Colonic mucosa (tissue), 4 donors: ENCODE results near the gene ANKRD29. TPM values are rescaled to one million over a fixed set of nuclear protein-coding genes. Genes with fewer than 3 reads are reported as not detected.

ENCODE experiments used
- DNase-seq: peaks from one replicate; pipeline ENCODE4 v3.0.0-alpha.2; 2020
- H3K27ac ChIP-seq: fragments of 200-600 bp; one replicate; pipeline ENCODE4 v1.8.0; 2021
- H3K27me3 ChIP-seq: fragments of 200-600 bp; one replicate; pipeline ENCODE4 v1.8.0; 2021
- H3K36me3 ChIP-seq: fragments of 200-600 bp; one replicate; pipeline ENCODE4 v1.8.0; 2021
- H3K4me1 ChIP-seq: fragments of 200-600 bp; one replicate; pipeline ENCODE4 v1.8.0; 2021; ENCODE audit warnings: mild to moderate bottlenecking
- H3K4me3 ChIP-seq: fragments of 200-600 bp; one replicate; pipeline ENCODE4 v1.8.0; 2021
- H3K9ac ChIP-seq, 2 donors: one replicate each; pipeline ENCODE4 v1.7.0; 2013; ENCODE audit warnings: control low read depth in 2 of 2, low read depth in 2 of 2, low read length in 2 of 2
- H3K9me3 ChIP-seq: fragments of 200-600 bp; one replicate; pipeline ENCODE4 v1.8.0; 2021
- CTCF ChIP-seq: fragments of 200-600 bp; IDR thresholded peaks from one replicate; pipeline ENCODE4 v1.8.0; 2022; ENCODE audit warnings: antibody characterized with exemption, mild to moderate bottlenecking
- intact Hi-C: fragments of 100-400 bp; cut with DNase I; formaldehyde crosslinking; loops from one replicate; pipeline ENCODE4 v1.14.1; 2022
- total RNA-seq, 2 donors: library from RNA; stranded (reverse); fragmentation: NEBNext Ultra II Directional in 1 of 2; extraction: Animal tissue kit (Norgen Biotek cat#: 25700) in 1 of 2; gene quantifications; one replicate each; pipeline ENCODE4 v1.2.1, GENCODE V29; 2021
- donor health status: healthy.
- donor health status: DM: no; HTN: no; CAD: no.
- donor health status: DM: no; HTN: no; CAD: no.

ANKRD29 gene
- total RNA-seq, 2 donors from 2014 or later, result 1.0 to 1.1 TPM

GRCh38 chr18:23701544-23702064, 38.9 kb upstream of the ANKRD29 start:
- no peaks in the 10 kb centered on the region for H3K4me1 ChIP-seq
- H3K9ac ChIP-seq, result no peak overlapping the region
- no peak for TF ChIP-seq CTCF
- intact Hi-C loops, result loop anchor here (2.0 to 10.0 kb wide), 3 partner anchors 79 to 189 kb away; no protein-coding TSS in a partner anchor
- H3K36me3 ChIP-seq, result no peaks in the 10 kb centered on the region
- no peaks in the 10 kb centered on the region for H3K27me3 ChIP-seq
- no peaks in the 10 kb centered on the region for H3K9me3 ChIP-seq
- DNase-seq, result no peak
- no peak overlapping the region for H3K4me3 ChIP-seq
- no peak overlapping the region for H3K27ac ChIP-seq

- H3K4me3 ChIP-seq, result no peak overlapping the region
- intact Hi-C loops, result loop anchor here (5.0 to 10.0 kb wide), 2 partner anchors 114 to 189 kb away; no protein-coding TSS in a partner anchor
- no peaks in the 10 kb centered on the region for H3K36me3 ChIP-seq
- H3K27me3 ChIP-seq, result no peaks in the 10 kb centered on the region
- DNase-seq, result no peak
- H3K9ac ChIP-seq, result no peak overlapping the region
- H3K4me1 ChIP-seq, result no peaks in the 10 kb centered on the region
- H3K9me3 ChIP-seq, result no peaks in the 10 kb centered on the region
- no peak overlapping the region for H3K27ac ChIP-seq
- TF ChIP-seq CTCF, result no peak
These were observed 38.3 kb upstream of the ANKRD29 start for GRCh38 chr18:23701017-23701416.

GRCh38 chr18:23694637-23695430, 32.1 kb upstream of the ANKRD29 start:
- H3K9ac ChIP-seq, result no peak overlapping the region
- no peaks in the 10 kb centered on the region for H3K36me3 ChIP-seq
- intact Hi-C loops, result no loop called here
- no peaks in the 10 kb centered on the region for H3K9me3 ChIP-seq
- H3K4me3 ChIP-seq, result no peak overlapping the region
- DNase-seq, result no peak
- TF ChIP-seq CTCF, result no peak
- peaks cover 4% of the 10 kb centered on the region for H3K4me1 ChIP-seq
- no peak overlapping the region for H3K27ac ChIP-seq
- peaks cover 7% of the 10 kb centered on the region for H3K27me3 ChIP-seq

GRCh38 chr18:23693846-23694245, 31.1 kb upstream of the ANKRD29 start:
- DNase-seq, result no peak
- Histone ChIP-seq H3K4me3 (no peak overlapping the region), H3K9me3 (no peaks in the 10 kb centered on the region), H3K36me3 (no peaks in the 10 kb centered on the region), H3K27me3 (peaks cover 17% of the 10 kb centered on the region), H3K27ac (no peak overlapping the region), H3K9ac (no peak overlapping the region), H3K4me1 (peaks cover 7% of the 10 kb centered on the region)
- intact Hi-C loops, result no loop called here
- TF ChIP-seq CTCF, result no peak

- no peak for TF ChIP-seq CTCF
- Histone ChIP-seq H3K27ac (no peak overlapping the region), H3K36me3 (no peaks in the 10 kb centered on the region), H3K9me3 (no peaks in the 10 kb centered on the region), H3K9ac (no peak overlapping the region), H3K4me3 (no peak overlapping the region), H3K4me1 (peaks cover 8% of the 10 kb centered on the region), H3K27me3 (peaks cover 18% of the 10 kb centered on the region)
- DNase-seq, result no peak
- intact Hi-C loops, result no loop called here
These were observed 27.9 kb upstream of the ANKRD29 start for GRCh38 chr18:23690505-23691068.
